ENCODE results near the gene ACSS3.

- no peak for TF ChIP-seq CTCF (IDR thresholded peaks at IDR 0.05)
- no peak for TF ChIP-seq POLR2A (IDR thresholded peaks at IDR 0.05)
These were observed 69.5 kb downstream of the ACSS3 start for GRCh38 chr12:81147292-81147919.

Measured in ovary (tissue), 3 donors.